Esophagus squamous epithelium (tissue), 5 donors: ENCODE data around the gene ABR. TPM values are rescaled to one million over a fixed set of nuclear protein-coding genes. Genes with fewer than 3 reads are reported as not detected.

Experiments used
- DNase-seq: peaks from one replicate; lab custom pipeline; 2025; lab: John Stamatoyannopoulos, UW
- H3K27ac ChIP-seq, 4 donors: fragments of 200-600 bp; sonication (generic); one replicate each; pipeline ENCODE4 v1.5.1; 2016 to 2019; ENCODE audit warnings: mild to moderate bottlenecking in 1 of 4
- H3K27me3 ChIP-seq, 4 donors: fragments of 200-600 bp; sonication (generic); 1 replicate in 3 of 4; 2 replicates in 1 of 4; pipeline versions ENCODE4 v1.5.1 to v1.6.0; 2017 to 2021; ENCODE audit warnings: antibody characterized with exemption in 1 of 4
- H3K36me3 ChIP-seq, 3 donors: fragments of 200-600 bp; sonication (generic); one replicate each; pipeline ENCODE4 v1.5.1; 2016 to 2019
- H3K4me1 ChIP-seq, 3 donors: fragments of 200-600 bp; sonication (generic); one replicate each; pipeline ENCODE4 v1.5.1; 2017 to 2019
- H3K4me3 ChIP-seq, 4 donors: fragments of 200-600 bp; sonication (generic); 1 replicate in 3 of 4; 2 replicates in 1 of 4; pipeline ENCODE4 v1.5.1; 2016 to 2019; ENCODE audit warnings: mild to moderate bottlenecking in 2 of 4, moderate library complexity in 1 of 4
- H3K9me3 ChIP-seq, 3 donors: fragments of 200-600 bp; sonication (generic); one replicate each; pipeline ENCODE4 v1.5.1; 2016 to 2019
- POLR2A ChIP-seq, 4 donors: fragments of 450-650 bp; IDR thresholded peaks; one replicate each; pipeline ENCODE4 v1.6.1; 2017; ENCODE audit warnings: antibody characterized with exemption in 4 of 4, mild to moderate bottlenecking in 4 of 4, moderate library complexity in 3 of 4
- WGBS, 2 donors: methylation state at CpG; one replicate each; pipeline ENCODE4 v1.1.5; 2018; 5-methylcytosine and 5-hydroxymethylcytosine counted together
- intact Hi-C: fragments of 100-400 bp; cut with DNase I; formaldehyde crosslinking; loops from one replicate; pipeline ENCODE4 v1.15.0; 2022
- total RNA-seq, 4 donors: library from RNA; depleted of rRNA; stranded (reverse); fragments of >200 nt; gene quantifications; one replicate each; pipeline ENCODE4 v1.1.0, GENCODE V29; 2016
- TF ChIP-seq, protein P1 (sequence below), 6 experiments: fragments of 450-650 bp in 4 of 6; fragments of 200-600 bp in 2 of 6; sonication (generic) in 2 of 6; IDR thresholded peaks; one replicate each; pipeline ENCODE4 v1.5.1; 2016 to 2019; ENCODE audit warnings: antibody characterized with exemption in 6 of 6, mild to moderate bottlenecking in 4 of 6, moderate library complexity in 4 of 6
- donor health status: DM: yes; HTN: yes; CAD: no.

ABR gene
- total RNA-seq, 4 donors from 2014 or later = 62.1 to 248 (median 75.5) TPM

- intact Hi-C loops = no loop called here
These were observed 83.6 kb downstream of the ABR start for GRCh38 chr17:1096215-1096614.

DNA sequence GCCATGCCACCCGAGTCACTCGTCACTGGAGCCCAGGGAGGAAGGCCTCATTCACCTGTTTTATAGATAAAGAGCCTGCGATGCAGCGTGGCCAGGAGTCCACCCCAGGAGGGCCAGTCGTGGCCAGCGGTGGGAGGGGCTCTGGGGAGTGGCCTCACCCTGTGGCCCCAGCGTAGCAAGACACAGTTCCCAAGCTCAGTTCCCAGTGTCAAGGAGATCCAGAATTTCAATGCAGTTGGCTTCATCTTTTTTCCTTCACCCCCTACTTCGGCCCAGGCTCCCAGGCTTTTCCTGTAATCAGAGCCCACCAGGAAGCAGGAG, 84.0 kb downstream of the ABR start:
- Histone ChIP-seq H3K36me3 (peaks cover 8 to 57% (median 11%) of the 10 kb centered on the region in 3 donors), H3K4me3 (no peak overlapping the region), H3K4me1 (peaks cover 30 to 79% (median 35%) of the 10 kb centered on the region in 3 donors), H3K9me3 (no peaks in the 10 kb centered on the region), H3K27ac (peak overlapping the region; percentile 75 to 85 (median 83)), H3K27me3 (no peaks in the 10 kb centered on the region)
- intact Hi-C loops = no loop called here
- TF ChIP-seq, protein P1, sequence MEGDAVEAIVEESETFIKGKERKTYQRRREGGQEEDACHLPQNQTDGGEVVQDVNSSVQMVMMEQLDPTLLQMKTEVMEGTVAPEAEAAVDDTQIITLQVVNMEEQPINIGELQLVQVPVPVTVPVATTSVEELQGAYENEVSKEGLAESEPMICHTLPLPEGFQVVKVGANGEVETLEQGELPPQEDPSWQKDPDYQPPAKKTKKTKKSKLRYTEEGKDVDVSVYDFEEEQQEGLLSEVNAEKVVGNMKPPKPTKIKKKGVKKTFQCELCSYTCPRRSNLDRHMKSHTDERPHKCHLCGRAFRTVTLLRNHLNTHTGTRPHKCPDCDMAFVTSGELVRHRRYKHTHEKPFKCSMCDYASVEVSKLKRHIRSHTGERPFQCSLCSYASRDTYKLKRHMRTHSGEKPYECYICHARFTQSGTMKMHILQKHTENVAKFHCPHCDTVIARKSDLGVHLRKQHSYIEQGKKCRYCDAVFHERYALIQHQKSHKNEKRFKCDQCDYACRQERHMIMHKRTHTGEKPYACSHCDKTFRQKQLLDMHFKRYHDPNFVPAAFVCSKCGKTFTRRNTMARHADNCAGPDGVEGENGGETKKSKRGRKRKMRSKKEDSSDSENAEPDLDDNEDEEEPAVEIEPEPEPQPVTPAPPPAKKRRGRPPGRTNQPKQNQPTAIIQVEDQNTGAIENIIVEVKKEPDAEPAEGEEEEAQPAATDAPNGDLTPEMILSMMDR (IDR thresholded peaks at IDR 0.05) = no peak
- DNase-seq = no peak
- 50% methylated on average over 2 of the region's 8 CpGs; no CpG with 5 or more reads in 1 of the 2 donors for WGBS, 2 donors

More at GRCh38 chr17:1096215-1096614, 83.6 kb downstream of the ABR start:
- Histone ChIP-seq H3K4me3 (no peak overlapping the region), H3K4me1 (peaks cover 30 to 75% (median 35%) of the 10 kb centered on the region in 3 donors), H3K9me3 (no peaks in the 10 kb centered on the region), H3K27me3 (no peaks in the 10 kb centered on the region), H3K27ac (peak overlapping the region; percentile 75 to 85 (median 83)), H3K36me3 (peaks cover 8 to 57% (median 9%) of the 10 kb centered on the region in 3 donors)
- DNase-seq = no peak
- TF ChIP-seq, protein P1 (IDR thresholded peaks at IDR 0.05) = no peak
- TF ChIP-seq POLR2A (IDR thresholded peaks at IDR 0.05) = peak in 1 of 4 donors; percentile 20
- whole genome bisulfite sequencing, 2 donors = 32 to 70% methylated on average over 8 of the region's 9 CpGs

DNA sequence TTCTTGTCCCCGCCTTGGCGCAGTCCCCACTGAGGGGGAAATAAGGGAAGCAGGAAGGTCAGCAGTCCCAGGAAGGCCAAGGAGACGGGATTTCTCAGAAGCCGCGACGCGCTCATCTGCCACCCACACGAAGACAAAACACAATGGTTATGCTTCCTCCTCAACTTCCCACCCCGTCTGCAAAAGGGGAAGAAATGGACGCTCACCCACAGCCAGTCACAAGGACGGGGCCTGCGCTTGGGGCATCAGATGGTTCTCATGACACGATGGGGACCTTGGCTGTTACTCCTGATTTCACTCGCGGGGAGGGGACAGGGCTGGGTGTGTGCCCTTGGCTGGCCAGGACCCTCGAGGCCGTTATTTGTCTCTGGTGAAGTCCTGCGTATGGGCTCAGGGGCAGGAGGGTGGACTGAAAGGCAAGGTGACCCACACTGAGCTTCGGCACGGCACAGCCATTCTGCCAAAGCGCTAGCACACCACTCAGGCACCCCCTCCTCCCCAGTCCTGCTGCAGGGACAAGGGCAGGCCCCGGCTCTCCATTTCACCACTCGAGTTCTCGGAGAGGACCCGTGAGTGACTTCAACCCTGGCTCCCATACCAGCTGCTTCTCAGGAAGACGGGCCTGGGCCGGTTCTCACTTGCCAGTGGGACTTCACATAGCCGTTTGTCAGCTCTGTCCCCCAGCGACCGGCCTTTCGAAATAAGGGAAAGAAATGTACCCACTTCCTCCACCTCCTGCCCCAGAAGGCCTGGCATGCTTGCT, 84.5 kb downstream of the ABR start:
- H3K27me3 ChIP-seq = no peaks in the 10 kb centered on the region
- no peak for TF ChIP-seq POLR2A (IDR thresholded peaks at IDR 0.05)
- TF ChIP-seq, protein P1 (IDR thresholded peaks at IDR 0.05) = no peak
- H3K4me3 ChIP-seq = no peak overlapping the region
- no peak for DNase-seq
- H3K27ac ChIP-seq = peak overlapping the region; percentile 75 to 85 (median 83)
- peaks cover 3 to 57% (median 9%) of the 10 kb centered on the region in 3 donors for H3K36me3 ChIP-seq
- intact Hi-C loops = no loop called here
- peaks cover 30 to 84% (median 35%) of the 10 kb centered on the region in 3 donors for H3K4me1 ChIP-seq
- no peaks in the 10 kb centered on the region for H3K9me3 ChIP-seq
- 62 to 69% methylated on average over 15 to 18 of the region's 31 CpGs for WGBS, 2 donors

GRCh38 chr17:1094591-1094990, 85.2 kb downstream of the ABR start:
- H3K27me3 ChIP-seq = no peaks in the 10 kb centered on the region
- no peak overlapping the region for H3K4me3 ChIP-seq
- TF ChIP-seq, protein P1 (IDR thresholded peaks at IDR 0.05) = no peak
- no peak for TF ChIP-seq POLR2A (IDR thresholded peaks at IDR 0.05)
- peak overlapping the region in 2 of 4 donors; percentile 42 to 84 for H3K27ac ChIP-seq
- H3K9me3 ChIP-seq = no peaks in the 10 kb centered on the region
- peaks cover 0 to 57% (median 6%) of the 10 kb centered on the region in 3 donors for H3K36me3 ChIP-seq
- DNase-seq = no peak
- peaks cover 35 to 91% (median 40%) of the 10 kb centered on the region in 3 donors for H3K4me1 ChIP-seq
- WGBS, 2 donors = 80 to 92% methylated on average over 1 to 6 of the region's 6 CpGs
- intact Hi-C loops = no loop called here

GRCh38 chr17:1091900-1092299, 87.9 kb downstream of the ABR start:
- TF ChIP-seq POLR2A (IDR thresholded peaks at IDR 0.05) = peak in 2 of 4 donors; percentile 22 to 65
- TF ChIP-seq, protein P1 (IDR thresholded peaks at IDR 0.05) = no peak
- Histone ChIP-seq H3K4me3 (peak overlapping the region; percentile 40 to 60 (median 52)), H3K27me3 (no peaks in the 10 kb centered on the region), H3K9me3 (no peaks in the 10 kb centered on the region), H3K4me1 (peaks cover 45 to 93% (median 50%) of the 10 kb centered on the region in 3 donors), H3K27ac (peak overlapping the region; percentile 88 to 94 (median 90)), H3K36me3 (peaks cover 0 to 50% (median 6%) of the 10 kb centered on the region in 3 donors)
- intact Hi-C loops = no loop called here
- no peak for DNase-seq
- 44 to 61% methylated on average over 12 to 13 of the region's 14 CpGs for WGBS, 2 donors
